Adrenal gland (tissue), 12 donors: ENCODE data around the gene CAMTA2. TPM values are rescaled to one million over a fixed set of nuclear protein-coding genes. Genes with fewer than 3 reads are reported as not detected.

Source experiments
- DNase-seq, 7 donors: peaks; one replicate each; pipeline ENCODE4 v3.0.0-alpha.2; 2019 to 2020
- H3K27ac ChIP-seq, 5 donors: fragments of 200-600 bp; sonication (generic) in 4 of 5; 1 replicate in 3 of 5; 2 replicates in 2 of 5; pipeline versions ENCODE4 v1.5.1 to v1.8.0; 2016 to 2020; ENCODE audit warnings: mild to moderate bottlenecking in 1 of 5
- H3K27me3 ChIP-seq: fragments of 200-600 bp; 2 replicates; pipeline ENCODE4 v1.8.0; 2021
- H3K36me3 ChIP-seq, 2 donors: fragments of 200-600 bp; replicated peaks in 1 of 2; 1 replicate in 1 of 2; 2 replicates in 1 of 2; pipeline versions ENCODE4 v1.5.1 to v1.8.0; 2018 to 2022
- H3K4me1 ChIP-seq, 2 donors: fragments of 200-600 bp; replicated peaks in 1 of 2; 1 replicate in 1 of 2; 2 replicates in 1 of 2; pipeline versions ENCODE4 v1.5.1 to v1.8.0; 2018 to 2021
- H3K4me3 ChIP-seq, 4 donors: fragments of 200-600 bp; sonication (generic) in 3 of 4; one replicate each; pipeline ENCODE4 v1.5.1; 2016 to 2018
- H3K9me3 ChIP-seq, 3 donors: fragments of 200-600 bp; sonication (generic) in 1 of 3; replicated peaks in 1 of 3; 1 replicate in 2 of 3; 2 replicates in 1 of 3; pipeline versions ENCODE4 v1.5.1 to v1.8.0; 2016 to 2021
- POLR2A ChIP-seq, 2 donors: fragments of 450-650 bp; IDR thresholded peaks; one replicate each; pipeline ENCODE4 v1.6.1; 2017; ENCODE audit warnings: antibody characterized with exemption in 2 of 2, mild to moderate bottlenecking in 2 of 2, moderate library complexity in 1 of 2
- WGBS, 4 donors: extraction: QIAGEN DNeasy Blood & Tissue Kit in 2 of 4; methylation state at CpG; one replicate each; pipeline versions ENCODE4 v1.1.5 to v1.1.7; 2013 to 2017; 5-methylcytosine and 5-hydroxymethylcytosine counted together
- intact Hi-C, 2 donors: fragments of 100-400 bp; cut with DNase I; formaldehyde crosslinking; loops; one replicate each; pipeline versions ENCODE4 v1.14.1 to v1.15.0; 2022 to 2023
- polyA plus RNA-seq, 3 donors: library from polyadenylated mRNA; stranded (reverse); fragments of 200-250 nt in 2 of 3; fragments of 350-450 nt in 1 of 3; fragmentation: Illumina TruSeq in 1 of 3; extraction: RNeasy Lipid Tissue Mini Kit (QIAGEN cat#74804) in 1 of 3; gene quantifications; one replicate each; pipeline ENCODE4 v1.2.3, GENCODE V29; 2013 to 2014
- total RNA-seq, 9 donors: library from RNA; depleted of rRNA in 4 of 9; stranded (reverse); fragments of >200 nt in 4 of 9; fragments of 120-200 nt in 1 of 9; fragmentation: NEBNext Ultra II Directional in 1 of 9; extraction: Animal tissue kit (Norgen Biotek cat#: 25700) in 1 of 9; gene quantifications; one replicate each; pipeline versions ENCODE4 v1.1.0 to v1.2.4, GENCODE V29; 2013 to 2023
- TF ChIP-seq, protein P1 (sequence below), 6 experiments: fragments of 450-650 bp in 4 of 6; fragments of 200-600 bp in 2 of 6; sonication (generic) in 1 of 6; IDR thresholded peaks; 1 replicate in 5 of 6; 2 replicates in 1 of 6; pipeline versions ENCODE4 v1.5.1 to v1.8.0; 2016 to 2021; ENCODE audit warnings: antibody characterized with exemption in 6 of 6, mild to moderate bottlenecking in 2 of 6, moderate library complexity in 1 of 6
- donor health status: healthy with polysubstance abuse.
- donor health status: Bipolar disorder and iron deficiency.
- donor health status: DM: yes; HTN: yes; CAD: no.
- donor health status: DM: no; HTN: no; CAD: no.
- donor health status: DM: no; HTN: no; CAD: no.
- donor health status: DM: yes; HTN: yes; CAD: no.

Gene CAMTA2
- total and polyA plus RNA-seq, 12 donors = 6.9 to 190 (median 32.6) TPM

- Histone ChIP-seq H3K27me3 (no peaks in the 10 kb centered on the region), H3K36me3 (peaks cover 0 to 17% of the 10 kb centered on the region in 2 donors), H3K9me3 (no peaks in the 10 kb centered on the region), H3K27ac (peak within 1 kb of the TSS in 4 of 5 donors; percentile 67 to 90 (median 85)), H3K4me1 (peaks cover 24 to 26% of the 10 kb centered on the region in 2 donors), H3K4me3 (peak within 1 kb of the TSS; percentile 27 to 81 (median 70))
- 0 to 1% (median 1%) methylated on average over 10 to 90 of the region's 93 CpGs for WGBS, 4 donors
- TF ChIP-seq, protein P1, sequence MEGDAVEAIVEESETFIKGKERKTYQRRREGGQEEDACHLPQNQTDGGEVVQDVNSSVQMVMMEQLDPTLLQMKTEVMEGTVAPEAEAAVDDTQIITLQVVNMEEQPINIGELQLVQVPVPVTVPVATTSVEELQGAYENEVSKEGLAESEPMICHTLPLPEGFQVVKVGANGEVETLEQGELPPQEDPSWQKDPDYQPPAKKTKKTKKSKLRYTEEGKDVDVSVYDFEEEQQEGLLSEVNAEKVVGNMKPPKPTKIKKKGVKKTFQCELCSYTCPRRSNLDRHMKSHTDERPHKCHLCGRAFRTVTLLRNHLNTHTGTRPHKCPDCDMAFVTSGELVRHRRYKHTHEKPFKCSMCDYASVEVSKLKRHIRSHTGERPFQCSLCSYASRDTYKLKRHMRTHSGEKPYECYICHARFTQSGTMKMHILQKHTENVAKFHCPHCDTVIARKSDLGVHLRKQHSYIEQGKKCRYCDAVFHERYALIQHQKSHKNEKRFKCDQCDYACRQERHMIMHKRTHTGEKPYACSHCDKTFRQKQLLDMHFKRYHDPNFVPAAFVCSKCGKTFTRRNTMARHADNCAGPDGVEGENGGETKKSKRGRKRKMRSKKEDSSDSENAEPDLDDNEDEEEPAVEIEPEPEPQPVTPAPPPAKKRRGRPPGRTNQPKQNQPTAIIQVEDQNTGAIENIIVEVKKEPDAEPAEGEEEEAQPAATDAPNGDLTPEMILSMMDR (IDR thresholded peaks at IDR 0.05) = peak in 4 of 6 experiments; percentile 33 to 47 (median 40)
- TF ChIP-seq POLR2A (IDR thresholded peaks at IDR 0.05) = peak; percentile 37 to 82
- DNase-seq = peak; percentile 90 to 95 (median 93)
- intact Hi-C loops = loop anchor here in 1 of 2 donors (5.0 kb wide), 1 partner anchor 60 kb away; no protein-coding TSS in a partner anchor
Measured at GRCh38 chr17:4997302-4998026, 10.0 kb upstream of the CAMTA2 start, which contains the start of the genes INCA1 and KIF1C. Gene INCA1 (minus strand): TSS chr17:4997522. CDS start chr17:4994437, 3,085 bp downstream. Gene KIF1C (plus strand): TSS chr17:4997950. CDS start chr17:5000247, 2,297 bp downstream.

GRCh38 chr17:4994081-4994595 is 6.7 kb upstream of the CAMTA2 start:
- Histone ChIP-seq H3K9me3 (no peaks in the 10 kb centered on the region), H3K4me3 (no peak overlapping the region), H3K4me1 (peaks cover 13% of the 10 kb centered on the region in 2 donors), H3K27ac (no peak overlapping the region), H3K27me3 (no peaks in the 10 kb centered on the region), H3K36me3 (no peaks in the 10 kb centered on the region)
- intact Hi-C loops = no loop called here
- no peak for TF ChIP-seq POLR2A (IDR thresholded peaks at IDR 0.05)
- TF ChIP-seq, protein P1 (IDR thresholded peaks at IDR 0.05) = no peak
- DNase-seq = no peak
- WGBS, 4 donors = 63 to 87% (median 82%) methylated on average over 6 of the region's 6 CpGs

GRCh38 chr17:4987767-4988567 is 492 bp upstream of the CAMTA2 start:
- peaks cover 0 to 16% of the 10 kb centered on the region in 2 donors for H3K36me3 ChIP-seq
- intact Hi-C loops = loop anchor here (5.0 to 10.0 kb wide), 4 partner anchors 53 to 83 kb away; partner anchors contain the start of genes CHRNE (in 1 of the 2) and GP1BA (in 1 of the 2)
- peak overlapping the region; percentile 25 to 93 (median 66) for H3K4me3 ChIP-seq
- 2 to 4% (median 2%) methylated on average over 18 to 30 of the region's 30 CpGs for WGBS, 4 donors
- H3K27ac ChIP-seq = peak overlapping the region; percentile 15 to 95 (median 89)
- peaks cover 13 to 24% of the 10 kb centered on the region in 2 donors for H3K4me1 ChIP-seq
- TF ChIP-seq, protein P1 (IDR thresholded peaks at IDR 0.05) = no peak
- peak in 1 of 2 donors; percentile 3 for TF ChIP-seq POLR2A (IDR thresholded peaks at IDR 0.05)
- DNase-seq = no peak
- no peaks in the 10 kb centered on the region for H3K9me3 ChIP-seq
- H3K27me3 ChIP-seq = no peaks in the 10 kb centered on the region
